Neuronal stem cell (in vitro differentiated cells): ENCODE measurements around the gene B3GNT9.

Source experiments
- DNase-seq: peaks from one replicate; pipeline ENCODE4 v3.0.0-alpha.2; 2013; ENCODE audit warnings: low spot score
- H2AFZ ChIP-seq: one replicate; pipeline ENCODE4 v1.6.1; 2013; ENCODE audit warnings: mild to moderate bottlenecking, low read length, inconsistent platforms
- H2AK5ac ChIP-seq: 2 replicates; pipeline ENCODE4 v1.6.1; 2013; ENCODE audit warnings: low read depth, mild to moderate bottlenecking, inconsistent platforms, low read length, moderate library complexity, mixed read lengths
- H2BK120ac ChIP-seq: 2 replicates; pipeline ENCODE4 v1.6.1; 2013; ENCODE audit warnings: low read depth, mild to moderate bottlenecking, inconsistent platforms, low read length, moderate library complexity, mixed read lengths
- H2BK12ac ChIP-seq: one replicate; pipeline ENCODE4 v1.6.1; 2013; ENCODE audit warnings: low read length, inconsistent platforms
- H2BK15ac ChIP-seq: 2 replicates; pipeline ENCODE4 v1.6.1; 2013; ENCODE audit warnings: mild to moderate bottlenecking, low read length, inconsistent platforms, mixed read lengths
- H2BK5ac ChIP-seq: one replicate; pipeline ENCODE4 v1.6.1; 2013; ENCODE audit warnings: inconsistent platforms, mild to moderate bottlenecking, low read length, moderate library complexity
- H3K14ac ChIP-seq: one replicate; pipeline ENCODE4 v1.6.1; 2013; ENCODE audit warnings: low read length, inconsistent platforms
- H3K18ac ChIP-seq: 2 replicates; pipeline ENCODE4 v1.6.1; 2013; ENCODE audit warnings: low read length, inconsistent platforms
- H3K23ac ChIP-seq: 2 replicates; pipeline ENCODE4 v1.6.1; 2013; ENCODE audit warnings: low read depth, mild to moderate bottlenecking, mixed read lengths, low read length, inconsistent platforms; ENCODE audit not compliant: poor library complexity
- H3K27ac ChIP-seq: replicated peaks from 3 replicates; pipeline ENCODE4 v1.5.1; 2013; ENCODE audit warnings: low read length, inconsistent platforms
- H3K27me3 ChIP-seq, 3 experiments: 2 replicates each; pipeline ENCODE4 v1.6.1; 2013; ENCODE audit warnings: low read length in 3 of 3, mild to moderate bottlenecking in 2 of 3, inconsistent platforms in 1 of 3, low read depth in 1 of 3, mixed read lengths in 1 of 3, moderate library complexity in 1 of 3; ENCODE audit not compliant: control insufficient read depth in 3 of 3, insufficient read depth in 3 of 3
- H3K36me3 ChIP-seq, 2 donors: replicated peaks in 1 of 2; 2 replicates each; pipeline ENCODE4 v1.6.1; 2013; ENCODE audit warnings: low read length in 2 of 2; ENCODE audit not compliant: control insufficient read depth in 2 of 2, insufficient read depth in 2 of 2
- H3K4ac ChIP-seq: 2 replicates; pipeline ENCODE4 v1.6.1; 2013; ENCODE audit warnings: inconsistent platforms, mild to moderate bottlenecking, low read length, moderate library complexity
- H3K4me1 ChIP-seq, 2 donors: 1 replicate in 1 of 2; 2 replicates in 1 of 2; pipeline ENCODE4 v1.6.1; 2013; ENCODE audit warnings: low read length in 2 of 2, low read depth in 1 of 2; ENCODE audit not compliant: control insufficient read depth in 2 of 2, insufficient read depth in 1 of 2
- H3K4me2 ChIP-seq: one replicate; pipeline ENCODE4 v1.6.1; 2013; ENCODE audit warnings: mild to moderate bottlenecking, low read length, inconsistent platforms; ENCODE audit not compliant: insufficient read depth, poor library complexity, severe bottlenecking
- H3K4me3 ChIP-seq, 2 donors: 2 replicates each; pipeline ENCODE4 v1.5.1; 2013; ENCODE audit warnings: low read length in 2 of 2, mild to moderate bottlenecking in 2 of 2, inconsistent platforms in 1 of 2, moderate library complexity in 1 of 2
- H3K79me1 ChIP-seq: one replicate; pipeline ENCODE4 v1.6.1; 2013; ENCODE audit warnings: low read depth, mild to moderate bottlenecking, inconsistent platforms, low read length, moderate library complexity
- H3K9ac ChIP-seq: one replicate; pipeline ENCODE4 v1.6.1; 2013; ENCODE audit warnings: mild to moderate bottlenecking, low read depth, low read length, inconsistent platforms; ENCODE audit not compliant: poor library complexity
- H3K9me3 ChIP-seq, 2 donors: replicated peaks in 1 of 2; 2 replicates each; pipeline versions ENCODE3 to v1.6.1; 2013; ENCODE audit warnings: low read length in 2 of 2, mild to moderate bottlenecking in 2 of 2, inconsistent platforms in 1 of 2, low read depth in 1 of 2, mixed read lengths in 1 of 2, moderate library complexity in 1 of 2; ENCODE audit not compliant: control insufficient read depth in 2 of 2, insufficient read depth in 1 of 2
- H4K8ac ChIP-seq: one replicate; pipeline ENCODE4 v1.6.1; 2013; ENCODE audit warnings: low read depth, mild to moderate bottlenecking, inconsistent platforms, low read length, moderate library complexity
- H4K91ac ChIP-seq: one replicate; pipeline ENCODE4 v1.6.1; 2013; ENCODE audit warnings: low read length, low read depth, mild to moderate bottlenecking, inconsistent platforms; ENCODE audit not compliant: poor library complexity
- WGBS, 2 donors: extraction: QIAGEN DNeasy Blood & Tissue Kit; methylation state at CpG; one replicate each; pipeline ENCODE4 v1.1.7; 2013; ENCODE audit warnings: missing lambda C conversion rate in 2 of 2, mixed read lengths in 1 of 2; ENCODE audit not compliant: insufficient read length in 2 of 2, insufficient replicate concordance in 1 of 2; ENCODE audit errors: extremely low coverage in 2 of 2; 5-methylcytosine and 5-hydroxymethylcytosine counted together

The B3GNT9 gene

GRCh38 chr16:67183284-67183626 is 32.5 kb upstream of the B3GNT9 start:
- no peak overlapping the region for H3K14ac ChIP-seq
- WGBS, 2 donors, result no CpG with 5 or more reads among the region's 11 CpGs
- H2BK12ac ChIP-seq, result no peak overlapping the region
- no peak overlapping the region for H3K27ac ChIP-seq
- no peak for DNase-seq
- H4K91ac ChIP-seq, result no peak overlapping the region
- no peak overlapping the region for H2BK15ac ChIP-seq
- H4K8ac ChIP-seq, result no peak overlapping the region
- H3K4me2 ChIP-seq, result peak overlapping the region; percentile 82
- no peak overlapping the region for H3K4ac ChIP-seq
- peak overlapping the region; percentile 84 for H3K18ac ChIP-seq
- H3K79me1 ChIP-seq, result peaks cover 7% of the 10 kb centered on the region
- peak overlapping the region; percentile 94 for H2BK5ac ChIP-seq
- peaks cover 8 to 19% of the 10 kb centered on the region in 2 donors for H3K4me1 ChIP-seq
- no peak overlapping the region for H3K23ac ChIP-seq
- no peak overlapping the region for H2BK120ac ChIP-seq
- peaks cover 0 to 13% of the 10 kb centered on the region in 2 donors for H3K36me3 ChIP-seq
- H2AK5ac ChIP-seq, result no peak overlapping the region
- peak overlapping the region; percentile 96 for H2AFZ ChIP-seq
- H3K9me3 ChIP-seq, result no peaks in the 10 kb centered on the region
- H3K9ac ChIP-seq, result peak overlapping the region; percentile 55
- H3K4me3 ChIP-seq, result peak overlapping the region; percentile 54 to 90
- peaks cover 5 to 46% (median 8%) of the 10 kb centered on the region in 3 experiments for H3K27me3 ChIP-seq

- peak overlapping the region in 1 of 2 donors; percentile 54 for H3K4me3 ChIP-seq
- H4K8ac ChIP-seq, result no peak overlapping the region
- no peak overlapping the region for H2AFZ ChIP-seq
- H3K9me3 ChIP-seq, result no peaks in the 10 kb centered on the region
- no peak overlapping the region for H2BK5ac ChIP-seq
- no peak overlapping the region for H3K27ac ChIP-seq
- H3K9ac ChIP-seq, result no peak overlapping the region
- H2AK5ac ChIP-seq, result no peak overlapping the region
- no peak overlapping the region for H3K4ac ChIP-seq
- H4K91ac ChIP-seq, result no peak overlapping the region
- no CpG with 5 or more reads among the region's 2 CpGs for WGBS, 2 donors
- H3K18ac ChIP-seq, result no peak overlapping the region
- no peak overlapping the region for H2BK15ac ChIP-seq
- H3K14ac ChIP-seq, result no peak overlapping the region
- DNase-seq, result no peak
- no peak overlapping the region for H2BK12ac ChIP-seq
- peaks cover 5 to 55% (median 8%) of the 10 kb centered on the region in 3 experiments for H3K27me3 ChIP-seq
- H3K23ac ChIP-seq, result no peak overlapping the region
- H3K36me3 ChIP-seq, result peaks cover 0 to 13% of the 10 kb centered on the region in 2 donors
- peaks cover 8 to 21% of the 10 kb centered on the region in 2 donors for H3K4me1 ChIP-seq
- H3K4me2 ChIP-seq, result no peak overlapping the region
- peaks cover 6% of the 10 kb centered on the region for H3K79me1 ChIP-seq
- no peak overlapping the region for H2BK120ac ChIP-seq
Measured at GRCh38 chr16:67182288-67182687, 31.5 kb upstream of the B3GNT9 start.

GRCh38 chr16:67181346-67181745 is 30.5 kb upstream of the B3GNT9 start:
- H2BK12ac ChIP-seq, result no peak overlapping the region
- H3K27me3 ChIP-seq, result peaks cover 5 to 58% (median 8%) of the 10 kb centered on the region in 3 experiments
- H2BK120ac ChIP-seq, result no peak overlapping the region
- H3K36me3 ChIP-seq, result peaks cover 0 to 17% of the 10 kb centered on the region in 2 donors
- H3K4me2 ChIP-seq, result no peak overlapping the region
- no peak overlapping the region for H3K4me3 ChIP-seq
- no peak overlapping the region for H3K4ac ChIP-seq
- peaks cover 8 to 16% of the 10 kb centered on the region in 2 donors for H3K4me1 ChIP-seq
- H3K18ac ChIP-seq, result no peak overlapping the region
- no CpG with 5 or more reads among the region's 2 CpGs for WGBS, 2 donors
- H3K9me3 ChIP-seq, result no peaks in the 10 kb centered on the region
- no peak overlapping the region for H4K91ac ChIP-seq
- DNase-seq, result no peak
- no peak overlapping the region for H2BK5ac ChIP-seq
- H4K8ac ChIP-seq, result no peak overlapping the region
- H3K23ac ChIP-seq, result no peak overlapping the region
- peaks cover 6% of the 10 kb centered on the region for H3K79me1 ChIP-seq
- H2AFZ ChIP-seq, result no peak overlapping the region
- H2AK5ac ChIP-seq, result peak overlapping the region; percentile 5
- no peak overlapping the region for H2BK15ac ChIP-seq
- no peak overlapping the region for H3K9ac ChIP-seq
- no peak overlapping the region for H3K14ac ChIP-seq
- no peak overlapping the region for H3K27ac ChIP-seq

- Histone ChIP-seq H2AFZ (no peak overlapping the region), H2BK15ac (no peak overlapping the region), H3K4me3 (no peak overlapping the region), H3K27ac (no peak overlapping the region), H3K4me2 (no peak overlapping the region), H3K23ac (no peak overlapping the region), H3K18ac (no peak overlapping the region), H3K9ac (peak overlapping the region; percentile 16), H3K9me3 (no peaks in the 10 kb centered on the region), H4K8ac (no peak overlapping the region), H2BK5ac (no peak overlapping the region), H3K36me3 (peaks cover 2 to 19% of the 10 kb centered on the region in 2 donors), H4K91ac (no peak overlapping the region), H2BK12ac (no peak overlapping the region), H3K27me3 (peaks cover 5 to 57% (median 7%) of the 10 kb centered on the region in 3 experiments), H3K14ac (no peak overlapping the region), H3K4ac (no peak overlapping the region), H3K79me1 (peaks cover 6% of the 10 kb centered on the region), H2BK120ac (no peak overlapping the region), H3K4me1 (peaks cover 8 to 16% of the 10 kb centered on the region in 2 donors), H2AK5ac (no peak overlapping the region)
- DNase-seq, result no peak
- WGBS, 2 donors, result no CpG with 5 or more reads among the region's 16 CpGs
Measured at GRCh38 chr16:67180166-67180565, 29.4 kb upstream of the B3GNT9 start.
